GM12878 (cell line): ENCODE data around the gene TARDBP. TPM values are rescaled to one million over a fixed set of nuclear protein-coding genes. Genes with fewer than 3 reads are reported as not detected.
"Not testable (repeated sequence)": the region's sequence is repeated elsewhere in the genome, so short reads cannot be mapped to it uniquely, and the experiment has no call there.

Source experiments
- ATAC-seq: fragments of 200-7000 bp; cut with Tn5 transposase; 3 replicates; pipeline ENCODE4 v1.9.1; 2020; ENCODE audit warnings: mild to moderate bottlenecking, moderate library complexity
- BruUV-seq: library from RNA; stranded (reverse); fragments of 400-500 nt; replicated peaks from 2 replicates; lab custom pipeline; 2021; lab: Mats Ljungman, UMichigan
- CTCF ChIA-PET: fragments of 300-600 bp; sonication (Branson Sonifier 250); formaldehyde crosslinking; extraction: SDS; loops from one replicate; lab custom pipeline; 2021; ENCODE audit warnings: inconsistent platforms; lab: Yijun Ruan, JAX
- POLR2A ChIA-PET: fragments of 350-600 bp; formaldehyde crosslinking; extraction: SDS; loops from one replicate; lab custom pipeline; 2021; ENCODE audit warnings: inconsistent platforms; lab: Charles Lee
- RAD21 ChIA-PET: fragments of 300-600 bp; sonication (Branson Sonifier 250); formaldehyde crosslinking; loops from one replicate; lab custom pipeline; 2023; ENCODE audit warnings: antibody characterized with exemption; ENCODE audit not compliant: unreplicated experiment; lab: Charles Lee
- SMC1A ChIA-PET: fragments of 300-600 bp; sonication (Branson Sonifier 250); formaldehyde crosslinking; loops from one replicate; lab custom pipeline; 2023; ENCODE audit not compliant: unreplicated experiment, uncharacterized antibody; lab: Charles Lee
- DNase-seq: peaks from one replicate; pipeline ENCODE4 v3.0.0-alpha.2; 2011; ENCODE audit warnings: low read depth, low spot score
- FAIRE-seq: peaks from 3 replicates; lab custom pipeline; 2011; peaks lifted over from hg19 to GRCh38; lab: Jason Lieb, UNC
- H2AFZ ChIP-seq: 2 replicates; pipeline ENCODE4 v1.6.0; 2011; ENCODE audit warnings: low read depth, low read length, control low read depth; ENCODE audit not compliant: control insufficient read depth
- H3K27ac ChIP-seq: 2 replicates; pipeline ENCODE4 v1.5.1; 2011; ENCODE audit warnings: control low read depth; ENCODE audit not compliant: control insufficient read depth, insufficient read depth
- H3K27me3 ChIP-seq, 2 experiments: replicated peaks in 1 of 2; 2 replicates each; pipeline versions ENCODE4 v1.6.0 to v1.6.1; 2011; ENCODE audit warnings: low read length in 1 of 2; ENCODE audit not compliant: control insufficient read depth in 2 of 2, insufficient read depth in 2 of 2
- H3K36me3 ChIP-seq, 2 experiments: 2 replicates each; pipeline ENCODE4 v1.5.1; 2011; ENCODE audit warnings: low read length in 1 of 2; ENCODE audit not compliant: control insufficient read depth in 2 of 2, insufficient read depth in 2 of 2
- H3K4me1 ChIP-seq: 2 replicates; pipeline ENCODE4 v1.6.1; 2011; ENCODE audit warnings: mild to moderate bottlenecking, low read length, moderate library complexity, mixed read lengths; ENCODE audit not compliant: control insufficient read depth, insufficient read depth
- H3K4me2 ChIP-seq: 2 replicates; pipeline ENCODE4 v1.6.0; 2011; ENCODE audit warnings: control low read depth; ENCODE audit not compliant: control insufficient read depth, insufficient read depth
- H3K4me3 ChIP-seq: fragments of 200-600 bp; sonication (generic); 2 replicates; pipeline ENCODE4 v1.5.1; 2016
- H3K79me2 ChIP-seq: 2 replicates; pipeline ENCODE4 v1.6.0; 2011; ENCODE audit warnings: low read length; ENCODE audit not compliant: control insufficient read depth, insufficient read depth
- H3K9ac ChIP-seq: 2 replicates; pipeline ENCODE4 v1.8.0; 2011; ENCODE audit warnings: low read length, control low read depth, mixed read lengths; ENCODE audit not compliant: control insufficient read depth, insufficient read depth
- H3K9me3 ChIP-seq: replicated peaks from 3 replicates; pipeline ENCODE4 v1.5.1; 2011; ENCODE audit warnings: mild to moderate bottlenecking, low read length; ENCODE audit not compliant: control insufficient read depth, insufficient read depth
- H4K20me1 ChIP-seq: 2 replicates; pipeline ENCODE4 v1.6.0; 2011; ENCODE audit not compliant: control insufficient read depth, insufficient read depth
- BMI1 ChIP-seq: fragments of 450-650 bp; IDR thresholded peaks from 2 replicates; pipeline ENCODE4 v1.6.1; 2016; ENCODE audit warnings: mild to moderate bottlenecking, moderate library complexity, borderline replicate concordance
- HDAC2 ChIP-seq: fragments of 200-600 bp; sonication (generic); IDR thresholded peaks from 2 replicates; pipeline ENCODE4 v1.6.1; 2017
- NR2F1 ChIP-seq: fragments of 450-650 bp; conservative IDR thresholded peaks from 2 replicates; pipeline ENCODE4 v1.6.1; 2017; ENCODE audit warnings: mild to moderate bottlenecking
- RAD21 ChIP-seq: IDR thresholded peaks from 2 replicates; pipeline ENCODE4 v1.6.1; 2011; ENCODE audit warnings: mild to moderate bottlenecking, low read depth, low read length, moderate library complexity; ENCODE audit not compliant: insufficient read depth
- RELA ChIP-seq: fragments of 450-650 bp; IDR thresholded peaks from 2 replicates; pipeline ENCODE4 v1.8.0; 2014; ENCODE audit warnings: borderline replicate concordance; ENCODE audit not compliant: partially characterized antibody
- SREBF1 ChIP-seq: IDR thresholded peaks from 2 replicates; pipeline ENCODE4 v1.6.1; 2012; ENCODE audit warnings: mild to moderate bottlenecking, low read length
- WRNIP1 ChIP-seq: IDR thresholded peaks from 2 replicates; pipeline ENCODE4 v1.6.1; 2011; ENCODE audit warnings: low read depth, low read length, improper control_type of control experiment, borderline replicate concordance
- ZBED1 ChIP-seq: IDR thresholded peaks from 2 replicates; pipeline ENCODE4 v1.6.1; 2016; ENCODE audit warnings: borderline replicate concordance
- WGBS: methylation state at CpG from one replicate; pipeline ENCODE4 v1.1.6; 2016; ENCODE audit warnings: low lambda C conversion rate; ENCODE audit not compliant: insufficient replicate concordance, insufficient coverage; ENCODE audit errors: missing lambda C conversion rate; 5-methylcytosine and 5-hydroxymethylcytosine counted together
- in situ Hi-C: fragments of 300-500 bp; cut with MboI; formaldehyde crosslinking; loops from 9 replicates; pipeline ENCODE4 v1.14.3; 2018; ENCODE audit warnings: mixed read lengths
- intact Hi-C: fragments of 100-400 bp; cut with micrococcal nuclease; formaldehyde crosslinking; loops from one replicate; pipeline ENCODE4 v1.14.2; 2022; ENCODE audit not compliant: unreplicated experiment
- polyA plus RNA-seq, 11 experiments: library from polyadenylated mRNA; depleted of rRNA in 4 of 11; unstranded in 6 of 11; stranded (reverse) in 5 of 11; fragments of >200 nt; fragmentation: Nextera tagmentation in 4 of 11; fragmentation: Illumina TruSeq in 1 of 11; extraction: Ambion mirVana in 4 of 11; extraction: Trizol in 1 of 11; gene quantifications; 1 replicate in 1 of 11; 2 replicates in 10 of 11; pipeline versions ENCODE4 v1.2.1 to v1.2.3, GENCODE V29; 2011 to 2016; ENCODE audit warnings: inconsistent platforms in 2 of 11, missing spikeins in 2 of 11, low read depth in 1 of 11
- total RNA-seq, 4 experiments: library from RNA; depleted of rRNA in 3 of 4; stranded (reverse); fragments of >200 nt in 3 of 4; fragmentation: Illumina TruSeq in 1 of 4; extraction: Trizol in 1 of 4; gene quantifications; 2 replicates each; pipeline versions ENCODE4 v1.2.1 to v1.2.3, GENCODE V29; 2013 to 2021
- TF ChIP-seq, protein P1 (sequence below): IDR thresholded peaks from 2 replicates; pipeline ENCODE4 v1.6.1; 2012; ENCODE audit warnings: low read length, inconsistent platforms
- TF ChIP-seq, protein P2 (sequence below): fragments of 450-650 bp; IDR thresholded peaks from 2 replicates; pipeline ENCODE4 v1.6.1; 2016; ENCODE audit warnings: mild to moderate bottlenecking

Gene TARDBP
- total and polyA plus RNA-seq, 10 of the 15 experiments (the other 5 are each of a cell fraction or from before 2014, with no cell fraction given): 55.6 to 318 (median 192) TPM

DNA sequence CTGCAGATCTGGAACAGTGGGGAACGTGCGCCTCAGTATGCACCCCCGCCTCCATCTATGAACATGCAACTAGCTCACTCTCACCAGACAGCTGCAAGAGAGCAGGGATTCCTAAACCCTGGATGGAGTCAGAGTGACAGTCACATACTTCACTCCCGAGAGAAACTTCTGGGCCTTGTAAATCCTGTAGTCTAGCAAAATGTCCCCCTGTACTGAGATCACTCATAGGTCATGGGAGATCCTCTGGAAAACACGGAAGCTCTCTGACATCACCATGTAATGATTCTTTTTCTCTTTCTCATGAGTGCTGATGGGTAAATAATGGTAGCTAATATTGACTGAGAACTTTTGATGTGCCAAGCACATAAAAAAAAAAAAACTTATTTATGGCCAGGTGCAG, 23.4 kb upstream of the TARDBP start:
- no peak overlapping the region for H3K27ac ChIP-seq
- H4K20me1 ChIP-seq: no peaks in the 10 kb centered on the region
- intact Hi-C loops: no loop called here
- ChIA-PET RAD21 (no interaction called here), SMC1A (interaction anchor here (1.5 kb wide), 1 partner anchor 26 kb away, joined by 3 read pairs; no protein-coding TSS in a partner anchor)
- no TSS peak for BruUV-seq
- no peaks in the 10 kb centered on the region for H3K36me3 ChIP-seq
- TF ChIP-seq SREBF1 (no peak), NR2F1 (no peak), ZBED1 (no peak), RAD21 (no peak), HDAC2 (no peak), RELA (no peak), BMI1 (no peak), WRNIP1 (no peak)
- TF ChIP-seq, protein P1, sequence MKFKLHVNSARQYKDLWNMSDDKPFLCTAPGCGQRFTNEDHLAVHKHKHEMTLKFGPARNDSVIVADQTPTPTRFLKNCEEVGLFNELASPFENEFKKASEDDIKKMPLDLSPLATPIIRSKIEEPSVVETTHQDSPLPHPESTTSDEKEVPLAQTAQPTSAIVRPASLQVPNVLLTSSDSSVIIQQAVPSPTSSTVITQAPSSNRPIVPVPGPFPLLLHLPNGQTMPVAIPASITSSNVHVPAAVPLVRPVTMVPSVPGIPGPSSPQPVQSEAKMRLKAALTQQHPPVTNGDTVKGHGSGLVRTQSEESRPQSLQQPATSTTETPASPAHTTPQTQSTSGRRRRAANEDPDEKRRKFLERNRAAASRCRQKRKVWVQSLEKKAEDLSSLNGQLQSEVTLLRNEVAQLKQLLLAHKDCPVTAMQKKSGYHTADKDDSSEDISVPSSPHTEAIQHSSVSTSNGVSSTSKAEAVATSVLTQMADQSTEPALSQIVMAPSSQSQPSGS: no peak
- TF ChIP-seq, protein P2, sequence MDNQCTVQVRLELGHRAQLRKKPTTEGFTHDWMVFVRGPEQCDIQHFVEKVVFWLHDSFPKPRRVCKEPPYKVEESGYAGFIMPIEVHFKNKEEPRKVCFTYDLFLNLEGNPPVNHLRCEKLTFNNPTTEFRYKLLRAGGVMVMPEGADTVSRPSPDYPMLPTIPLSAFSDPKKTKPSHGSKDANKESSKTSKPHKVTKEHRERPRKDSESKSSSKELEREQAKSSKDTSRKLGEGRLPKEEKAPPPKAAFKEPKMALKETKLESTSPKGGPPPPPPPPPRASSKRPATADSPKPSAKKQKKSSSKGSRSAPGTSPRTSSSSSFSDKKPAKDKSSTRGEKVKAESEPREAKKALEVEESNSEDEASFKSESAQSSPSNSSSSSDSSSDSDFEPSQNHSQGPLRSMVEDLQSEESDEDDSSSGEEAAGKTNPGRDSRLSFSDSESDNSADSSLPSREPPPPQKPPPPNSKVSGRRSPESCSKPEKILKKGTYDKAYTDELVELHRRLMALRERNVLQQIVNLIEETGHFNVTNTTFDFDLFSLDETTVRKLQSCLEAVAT: no peak
- TF ChIP-seq, all 136 proteins: peak for 0
- no peak overlapping the region for H3K4me2 ChIP-seq
- H3K9ac ChIP-seq: no peak overlapping the region
- H3K4me1 ChIP-seq: peaks cover 31% of the 10 kb centered on the region
- ATAC-seq (no peak), DNase-seq (no peak), FAIRE-seq (no peak)
- H3K27me3 ChIP-seq: no peaks in the 10 kb centered on the region
- POLR2A ChIA-PET: no interaction called here
- H2AFZ ChIP-seq: no peak overlapping the region
- CTCF ChIA-PET: interaction anchor here (0.7 to 1.0 kb wide), 2 partner anchors 45 to 495 kb away, joined by 3 read pairs; no protein-coding TSS in a partner anchor
- no peaks in the 10 kb centered on the region for H3K9me3 ChIP-seq
- in situ Hi-C loops: no loop called here
- 89% methylated on average over 5 of the region's 5 CpGs for whole genome bisulfite sequencing
- H3K79me2 ChIP-seq: no peaks in the 10 kb centered on the region
- no peak overlapping the region for H3K4me3 ChIP-seq

DNA sequence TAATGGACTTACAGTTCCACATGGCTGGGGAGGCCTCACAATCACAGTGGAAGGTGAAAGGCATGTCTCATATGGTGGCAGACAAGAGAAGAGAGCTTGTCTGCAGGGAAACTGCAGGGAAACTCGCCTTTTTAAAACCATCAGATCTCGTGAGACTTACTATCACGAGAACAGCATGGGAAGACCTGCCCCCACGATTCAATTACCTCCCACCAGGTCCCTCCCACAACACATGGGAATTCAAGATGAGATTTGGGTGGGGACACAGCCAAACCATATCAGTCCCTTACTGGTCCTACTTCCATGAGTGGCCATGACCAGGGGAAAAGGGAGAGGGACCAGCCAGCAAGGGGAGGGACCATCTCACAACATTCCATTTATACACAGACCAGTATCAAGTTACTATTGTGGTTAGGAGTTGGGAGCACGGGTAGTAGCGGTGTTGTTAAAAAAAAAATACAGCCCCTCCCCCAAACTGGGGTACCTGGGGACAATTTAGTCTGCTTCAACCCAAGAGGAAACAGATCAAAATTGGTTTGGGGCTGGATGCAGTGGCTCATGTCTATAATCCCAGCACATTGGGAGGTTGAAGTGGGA, 22.4 kb upstream of the TARDBP start:
- H3K36me3 ChIP-seq, DNase-seq, H3K79me2 ChIP-seq, H4K20me1 ChIP-seq, RAD21 ChIA-PET, ATAC-seq, H3K4me2 ChIP-seq, H2AFZ ChIP-seq, H3K27ac ChIP-seq, in situ Hi-C loops, FAIRE-seq, intact Hi-C loops, H3K4me3 ChIP-seq, H3K9me3 ChIP-seq, H3K9ac ChIP-seq, H3K27me3 ChIP-seq, CTCF ChIA-PET, BruUV-seq: not testable (repeated sequence)
- H3K4me1 ChIP-seq: peaks cover 22% of the 10 kb centered on the region
- ChIA-PET SMC1A (interaction anchor here (1.5 kb wide), 1 partner anchor 27 kb away, joined by 3 read pairs; no protein-coding TSS in a partner anchor), POLR2A (interaction anchor here (0.6 kb wide), 1 partner anchor 251 kb away, joined by 4 read pairs; no protein-coding TSS in a partner anchor)
- 78% methylated on average over 6 of the region's 6 CpGs for WGBS
